TTC549 (cell line): Measurements from ENCODE around the gene AQP12B.
"Not testable (repeated sequence)": the region's sequence is repeated elsewhere in the genome, so short reads cannot be mapped to it uniquely, and the experiment has no call there.

ENCODE experiments used
- FAIRE-seq: peaks from 2 replicates; lab custom pipeline; 2012; peaks lifted over from hg19 to GRCh38; lab: Jason Lieb, UNC

AQP12B gene

GRCh38 chr2:240682431-240683224 lies at the start of gene AQP12B:
AQP12B (minus strand) TSS chr2:240682885; CDS start chr2:240682837, 48 bp downstream.
- FAIRE-seq = not testable (repeated sequence)

- no peak for FAIRE-seq
These were observed 49.5 kb upstream of the AQP12B start for GRCh38 chr2:240732184-240732583.

- no peak for FAIRE-seq
These were observed 48.5 kb upstream of the AQP12B start for GRCh38 chr2:240731178-240731545.

- no peak for FAIRE-seq
These were observed 48.0 kb upstream of the AQP12B start for GRCh38 chr2:240730501-240731177.

GRCh38 chr2:240728827-240729226 lies 46.1 kb upstream of the AQP12B start:
- no peak for FAIRE-seq

GRCh38 chr2:240728361-240728760 lies 45.7 kb upstream of the AQP12B start:
- FAIRE-seq = no peak

- no peak for FAIRE-seq
These were observed 45.2 kb upstream of the AQP12B start for GRCh38 chr2:240727913-240728312.

GRCh38 chr2:240727439-240727838 lies 44.8 kb upstream of the AQP12B start:
- FAIRE-seq = no peak

- no peak for FAIRE-seq
These were observed 44.2 kb upstream of the AQP12B start for GRCh38 chr2:240726876-240727275.

GRCh38 chr2:240725671-240726070 lies 43.0 kb upstream of the AQP12B start:
- FAIRE-seq = no peak

- no peak for FAIRE-seq
These were observed 42.6 kb upstream of the AQP12B start for GRCh38 chr2:240725266-240725665.

GRCh38 chr2:240724431-240724830 lies 41.7 kb upstream of the AQP12B start:
- FAIRE-seq = no peak

GRCh38 chr2:240723851-240724250 lies 41.2 kb upstream of the AQP12B start:
- FAIRE-seq = no peak

- FAIRE-seq = no peak
These were observed 40.4 kb upstream of the AQP12B start for GRCh38 chr2:240722796-240723735.

GRCh38 chr2:240722376-240722775 lies 39.7 kb upstream of the AQP12B start:
- no peak for FAIRE-seq

GRCh38 chr2:240721596-240722180 lies 39.0 kb upstream of the AQP12B start:
- FAIRE-seq = no peak

- no peak for FAIRE-seq
These were observed 38.3 kb upstream of the AQP12B start for GRCh38 chr2:240720686-240721595.

GRCh38 chr2:240719676-240720545 lies 37.2 kb upstream of the AQP12B start:
- no peak for FAIRE-seq

- FAIRE-seq = no peak
These were observed 36.3 kb upstream of the AQP12B start for GRCh38 chr2:240718896-240719490.
